Naive B cell (primary cell): ENCODE measurements around the gene OTUB2. TPM values are rescaled to one million over a fixed set of nuclear protein-coding genes. Genes with fewer than 3 reads are reported as not detected.

ENCODE experiments used
- ATAC-seq, 2 donors: fragments of 150-1000 bp; cut with Tn5 transposase; 2 replicates each; pipeline ENCODE4 v1.10.0; 2021; ENCODE audit warnings: low read depth in 2 of 2, mild to moderate bottlenecking in 2 of 2, moderate library complexity in 2 of 2
- DNase-seq: peaks from one replicate; pipeline ENCODE4 v3.0.0; 2022
- H3K27ac Mint-ChIP-seq, 6 donors: one replicate each; pipeline ENCODE4 v1.8.0; 2020 to 2022; ENCODE audit warnings: mild to moderate bottlenecking in 6 of 6, mixed read lengths in 6 of 6, moderate library complexity in 5 of 6, inconsistent platforms in 2 of 6
- H3K27me3 Mint-ChIP-seq, 3 donors: one replicate each; pipeline ENCODE4 v1.8.0; 2021 to 2022; ENCODE audit warnings: mixed read lengths in 3 of 3, mild to moderate bottlenecking in 1 of 3
- H3K36me3 Mint-ChIP-seq, 2 donors: one replicate each; pipeline ENCODE4 v1.8.0; 2020 to 2022; ENCODE audit warnings: mixed read lengths in 2 of 2, inconsistent platforms in 1 of 2, mild to moderate bottlenecking in 1 of 2
- H3K4me1 Mint-ChIP-seq, 3 donors: one replicate each; pipeline ENCODE4 v1.8.0; 2020 to 2022; ENCODE audit warnings: mixed read lengths in 3 of 3, inconsistent platforms in 1 of 3, mild to moderate bottlenecking in 1 of 3, moderate library complexity in 1 of 3
- H3K4me3 Mint-ChIP-seq, 8 donors: one replicate each; pipeline ENCODE4 v1.8.0; 2020 to 2022; ENCODE audit warnings: mild to moderate bottlenecking in 8 of 8, mixed read lengths in 8 of 8, moderate library complexity in 8 of 8, inconsistent platforms in 2 of 8
- H3K9me3 Mint-ChIP-seq, 7 donors: one replicate each; pipeline ENCODE4 v1.8.0; 2020 to 2022; ENCODE audit warnings: mixed read lengths in 7 of 7, mild to moderate bottlenecking in 5 of 7, inconsistent platforms in 2 of 7, moderate library complexity in 1 of 7
- polyA plus RNA-seq, 6 donors: library from polyadenylated mRNA; unstranded; fragments of 300-500 nt; fragmentation: Illumina TruSeq; gene quantifications; one replicate each; pipeline ENCODE4 v1.2.3, GENCODE V29; 2021; ENCODE audit warnings: low read depth in 6 of 6

Gene OTUB2
- polyA plus RNA-seq, 6 donors from 2014 or later = 0.08 to 0.23 (median 0.20) TPM; not detected in 1

DNA sequence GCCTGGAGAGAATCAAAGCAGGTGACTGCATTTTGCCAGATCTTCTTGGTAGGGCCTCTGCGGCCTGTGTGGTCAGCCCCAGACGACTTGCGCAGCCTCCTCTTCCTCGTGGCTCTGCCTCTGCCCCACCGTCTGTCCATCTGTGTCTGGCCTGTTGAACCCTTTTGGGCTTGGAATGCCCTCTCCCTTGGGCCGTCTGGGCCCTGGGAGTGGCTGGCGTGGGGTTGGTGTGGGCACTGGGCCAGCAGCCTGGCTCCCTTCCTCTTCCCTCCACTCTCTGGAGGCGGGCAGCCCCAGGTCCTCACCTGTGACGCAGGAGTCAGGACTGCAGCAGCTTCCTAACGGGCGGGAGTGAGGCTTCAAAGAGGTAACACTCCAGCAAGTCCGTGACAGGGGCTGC is 38.8 kb upstream of the OTUB2 start:
- no peak for DNase-seq
- Mint-ChIP-seq H3K27me3 (peaks cover 55 to 86% (median 58%) of the 10 kb centered on the region in 3 donors), H3K9me3 (peaks cover 0 to 4% (median 0%) of the 10 kb centered on the region in 7 donors), H3K4me1 (peaks cover 0 to 4% (median 0%) of the 10 kb centered on the region in 3 donors), H3K4me3 (no peak overlapping the region), H3K36me3 (peaks cover 0 to 7% of the 10 kb centered on the region in 2 donors), H3K27ac (no peak overlapping the region)
- ATAC-seq = no peak

DNA sequence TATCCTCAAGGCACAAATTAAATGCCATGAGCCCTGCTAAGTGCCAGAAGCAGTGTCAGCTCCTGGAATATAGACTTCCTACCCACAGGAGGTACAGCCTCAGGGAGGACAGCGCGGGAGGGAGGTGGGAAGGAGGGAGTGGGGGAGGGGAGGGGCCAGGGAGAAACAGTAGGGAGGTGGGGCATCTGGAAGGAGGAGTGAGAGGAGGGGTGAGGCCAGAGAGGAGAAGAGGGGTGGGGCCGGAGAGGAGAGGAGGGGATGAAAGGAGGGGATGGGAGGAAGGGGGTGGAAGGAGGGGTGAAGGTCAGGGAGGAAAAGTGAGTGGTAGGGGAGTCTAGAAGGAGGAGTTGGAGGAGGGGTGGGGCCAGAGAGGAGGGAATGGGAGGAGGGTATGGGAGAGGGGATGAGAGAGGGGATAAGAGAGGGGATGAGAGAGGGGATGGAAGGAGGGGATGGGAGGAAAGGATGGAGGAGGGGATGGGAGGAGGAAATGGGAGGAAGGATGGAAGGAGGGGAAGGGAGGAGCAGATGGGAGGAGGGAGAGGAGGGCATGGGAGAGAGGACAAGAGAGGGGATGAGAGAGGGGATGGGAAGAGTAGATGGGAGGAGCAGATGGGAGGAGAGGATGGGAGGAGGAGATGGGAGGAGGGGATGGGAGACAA is 38.2 kb upstream of the OTUB2 start:
- peaks cover 0 to 4% (median 0%) of the 10 kb centered on the region in 3 donors for H3K4me1 Mint-ChIP-seq
- H3K36me3 Mint-ChIP-seq = peaks cover 0 to 7% of the 10 kb centered on the region in 2 donors
- no peak overlapping the region for H3K27ac Mint-ChIP-seq
- H3K27me3 Mint-ChIP-seq = peaks cover 57 to 87% (median 57%) of the 10 kb centered on the region in 3 donors
- no peak for ATAC-seq
- no peak for DNase-seq
- peaks cover 0 to 4% (median 0%) of the 10 kb centered on the region in 7 donors for H3K9me3 Mint-ChIP-seq
- no peak overlapping the region for H3K4me3 Mint-ChIP-seq

DNA sequence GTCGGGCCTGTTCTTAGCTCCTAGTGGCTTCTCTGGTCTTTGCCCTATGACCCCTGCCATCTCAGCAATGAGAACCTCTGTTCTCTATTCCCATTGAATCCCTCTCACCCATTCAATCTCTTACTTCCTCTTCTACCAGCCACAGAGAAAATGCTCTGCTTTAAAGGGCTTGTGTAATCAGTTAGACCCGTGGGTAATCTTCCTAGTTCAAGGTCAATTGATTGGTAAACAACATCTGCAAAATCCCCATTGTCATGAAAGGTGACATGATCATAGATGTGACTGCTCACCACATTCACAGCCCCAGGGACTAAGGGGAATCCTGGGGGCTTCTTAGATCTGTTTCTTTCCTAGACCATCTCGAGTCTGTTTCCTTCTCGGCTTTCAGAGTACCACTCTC is 36.2 kb upstream of the OTUB2 start:
- peaks cover 49 to 86% (median 57%) of the 10 kb centered on the region in 3 donors for H3K27me3 Mint-ChIP-seq
- peaks cover 0 to 7% of the 10 kb centered on the region in 2 donors for H3K36me3 Mint-ChIP-seq
- H3K4me3 Mint-ChIP-seq = no peak overlapping the region
- ATAC-seq = peak; percentile 56 to 74
- H3K9me3 Mint-ChIP-seq = peaks cover 0 to 3% (median 0%) of the 10 kb centered on the region in 7 donors
- peak overlapping the region in 2 of 6 donors; percentile 1 to 12 for H3K27ac Mint-ChIP-seq
- H3K4me1 Mint-ChIP-seq = peaks cover 0 to 4% (median 0%) of the 10 kb centered on the region in 3 donors
- no peak for DNase-seq

DNA sequence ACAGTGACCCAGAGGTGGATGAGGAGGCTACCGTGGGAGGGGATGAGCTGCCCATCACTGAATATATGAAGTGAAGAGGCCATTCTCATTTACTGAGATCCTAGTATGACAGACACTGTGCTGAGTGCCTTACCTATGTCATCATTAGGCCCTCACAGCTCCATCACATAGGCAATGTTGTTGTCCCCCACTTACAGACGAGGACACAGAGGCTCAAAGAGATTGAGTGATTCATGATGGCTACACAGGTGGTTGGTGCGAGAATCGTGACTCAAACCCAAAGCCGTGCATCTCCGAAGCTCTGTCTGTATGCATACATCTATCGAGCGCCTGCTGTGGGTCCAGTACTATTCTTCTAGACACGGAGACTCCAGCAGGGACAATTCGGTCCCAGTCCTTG is 34.9 kb upstream of the OTUB2 start:
- Mint-ChIP-seq H3K4me1 (peaks cover 0 to 4% (median 0%) of the 10 kb centered on the region in 3 donors), H3K27ac (no peak overlapping the region), H3K27me3 (peaks cover 47 to 84% (median 55%) of the 10 kb centered on the region in 3 donors), H3K9me3 (peaks cover 0 to 3% (median 0%) of the 10 kb centered on the region in 7 donors), H3K36me3 (peaks cover 0 to 7% of the 10 kb centered on the region in 2 donors), H3K4me3 (no peak overlapping the region)
- ATAC-seq = no peak
- DNase-seq = no peak

DNA sequence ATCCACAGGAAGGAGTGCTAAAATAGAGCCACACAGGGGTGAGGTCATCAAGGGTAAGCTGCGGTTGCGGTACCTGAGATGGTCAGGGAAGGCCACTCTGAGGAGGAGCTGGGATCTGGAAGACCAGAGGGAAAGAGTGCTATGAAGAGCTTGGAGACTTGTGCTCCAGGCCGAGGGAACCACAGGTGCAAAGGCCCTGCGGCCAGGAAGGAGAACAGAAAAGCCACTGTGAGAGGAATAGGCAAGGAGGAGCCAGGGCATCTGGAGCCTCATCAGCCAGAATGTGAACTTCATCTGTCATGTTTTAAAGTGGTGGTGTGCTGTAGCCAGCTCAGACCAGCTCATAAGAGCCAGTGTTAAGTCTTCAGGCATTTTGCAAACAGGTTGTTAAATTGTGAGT is 34.5 kb upstream of the OTUB2 start:
- peaks cover 51 to 86% (median 52%) of the 10 kb centered on the region in 3 donors for H3K27me3 Mint-ChIP-seq
- DNase-seq (no peak), ATAC-seq (no peak)
- no peak overlapping the region for H3K4me3 Mint-ChIP-seq
- H3K9me3 Mint-ChIP-seq = peaks cover 0 to 3% (median 0%) of the 10 kb centered on the region in 7 donors
- peaks cover 0 to 7% of the 10 kb centered on the region in 2 donors for H3K36me3 Mint-ChIP-seq
- peaks cover 0 to 4% (median 0%) of the 10 kb centered on the region in 3 donors for H3K4me1 Mint-ChIP-seq
- H3K27ac Mint-ChIP-seq = no peak overlapping the region

DNA sequence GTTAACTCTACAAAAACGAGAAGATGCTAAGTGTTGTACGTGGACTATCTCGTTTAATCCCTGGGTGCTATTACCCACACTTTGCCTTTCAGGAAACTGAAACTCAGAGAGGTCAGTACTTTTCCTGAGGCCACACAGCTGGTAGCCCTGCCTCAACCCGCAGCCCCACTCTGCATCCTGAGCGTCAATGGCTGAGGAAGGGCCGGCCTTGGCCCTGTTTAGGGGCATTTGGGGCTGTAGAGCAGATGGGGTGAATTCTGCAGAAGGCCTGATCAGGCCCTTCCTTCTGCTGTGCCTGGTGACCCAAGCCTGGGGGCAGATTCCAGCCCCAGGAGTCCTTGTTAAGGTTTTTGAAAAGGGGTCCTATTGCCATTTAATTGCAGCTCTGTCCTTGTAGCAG is 32.8 kb upstream of the OTUB2 start:
- peaks cover 0 to 3% (median 0%) of the 10 kb centered on the region in 7 donors for H3K9me3 Mint-ChIP-seq
- ATAC-seq (no peak), DNase-seq (no peak)
- peaks cover 0 to 7% of the 10 kb centered on the region in 2 donors for H3K36me3 Mint-ChIP-seq
- no peak overlapping the region for H3K4me3 Mint-ChIP-seq
- no peak overlapping the region for H3K27ac Mint-ChIP-seq
- peaks cover 0 to 4% (median 0%) of the 10 kb centered on the region in 3 donors for H3K4me1 Mint-ChIP-seq
- H3K27me3 Mint-ChIP-seq = peaks cover 52 to 91% (median 59%) of the 10 kb centered on the region in 3 donors

DNA sequence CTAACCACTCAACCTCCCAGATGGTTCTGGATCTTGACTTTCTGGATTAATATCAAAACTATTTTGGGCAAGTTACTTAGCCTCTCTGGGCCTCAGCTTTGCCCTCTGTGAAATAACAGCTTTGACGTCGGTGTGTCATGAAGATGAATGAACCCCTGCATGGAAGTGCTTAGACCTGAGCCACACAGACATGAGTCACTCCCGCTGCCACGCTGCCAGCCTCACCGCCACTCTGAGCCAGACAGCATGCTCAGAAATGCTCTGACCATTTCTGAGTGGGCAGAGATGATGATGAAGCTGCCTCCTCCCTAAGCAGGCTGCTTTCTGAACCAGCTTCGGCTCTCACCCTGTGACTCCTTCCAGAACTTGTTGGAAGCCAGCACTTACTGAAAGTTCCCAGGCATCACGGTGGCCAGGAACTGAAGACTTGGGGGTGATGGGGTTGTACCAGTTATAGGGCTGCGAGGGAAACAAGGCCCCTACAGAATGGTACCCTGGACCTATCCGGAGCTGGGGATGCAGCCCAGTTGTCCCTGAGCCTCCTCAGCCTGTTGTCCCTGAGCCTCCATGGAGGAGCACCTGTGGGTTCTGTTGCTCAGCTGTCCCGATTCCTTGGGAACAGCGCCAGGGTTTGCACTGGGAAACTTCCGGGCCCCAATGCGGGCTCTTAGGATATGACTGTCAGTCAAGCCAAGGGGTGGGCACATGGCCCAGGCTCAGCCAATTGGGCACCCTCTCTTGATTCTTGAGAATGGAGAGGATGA is 31.0 kb upstream of the OTUB2 start:
- no peak overlapping the region for H3K27ac Mint-ChIP-seq
- peaks cover 54 to 91% (median 57%) of the 10 kb centered on the region in 3 donors for H3K27me3 Mint-ChIP-seq
- DNase-seq (no peak), ATAC-seq (no peak)
- H3K9me3 Mint-ChIP-seq = peaks cover 0 to 3% (median 0%) of the 10 kb centered on the region in 7 donors
- no peak overlapping the region for H3K4me3 Mint-ChIP-seq
- peaks cover 0 to 2% (median 0%) of the 10 kb centered on the region in 3 donors for H3K4me1 Mint-ChIP-seq
- H3K36me3 Mint-ChIP-seq = peaks cover 0 to 7% of the 10 kb centered on the region in 2 donors

DNA sequence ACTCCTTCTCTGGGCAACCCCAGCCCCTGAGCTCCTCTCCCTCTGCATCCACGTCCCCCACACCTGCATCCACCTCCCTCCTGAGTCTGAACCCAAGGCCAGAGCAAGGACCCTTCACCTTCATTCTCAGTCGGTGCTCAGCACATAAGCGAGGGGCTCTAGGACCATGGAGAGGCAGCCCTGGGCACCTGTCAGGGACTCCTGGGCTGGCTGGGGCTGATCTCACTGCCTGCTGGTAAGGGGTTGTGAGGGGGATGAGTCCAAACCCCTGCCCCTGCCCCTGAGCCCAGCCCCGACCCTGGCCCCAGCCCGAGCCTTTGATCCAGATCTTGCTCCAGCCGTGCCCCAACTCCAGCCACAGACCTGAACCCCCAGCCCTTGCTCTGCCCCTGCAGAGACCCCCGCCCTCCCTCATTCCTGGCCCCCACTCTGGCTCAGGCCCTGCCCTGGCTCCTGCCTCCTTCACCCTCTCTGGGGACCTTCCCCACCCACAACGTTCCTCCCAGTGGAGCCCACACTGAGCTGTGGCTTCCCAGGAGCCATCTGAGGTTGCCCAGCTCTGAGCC is 29.9 kb upstream of the OTUB2 start:
- DNase-seq (no peak), ATAC-seq (no peak)
- H3K36me3 Mint-ChIP-seq = peaks cover 0 to 7% of the 10 kb centered on the region in 2 donors
- peaks cover 0 to 3% (median 0%) of the 10 kb centered on the region in 7 donors for H3K9me3 Mint-ChIP-seq
- H3K27me3 Mint-ChIP-seq = peaks cover 50 to 88% (median 51%) of the 10 kb centered on the region in 3 donors
- no peak overlapping the region for H3K27ac Mint-ChIP-seq
- no peaks in the 10 kb centered on the region for H3K4me1 Mint-ChIP-seq
- H3K4me3 Mint-ChIP-seq = no peak overlapping the region

DNA sequence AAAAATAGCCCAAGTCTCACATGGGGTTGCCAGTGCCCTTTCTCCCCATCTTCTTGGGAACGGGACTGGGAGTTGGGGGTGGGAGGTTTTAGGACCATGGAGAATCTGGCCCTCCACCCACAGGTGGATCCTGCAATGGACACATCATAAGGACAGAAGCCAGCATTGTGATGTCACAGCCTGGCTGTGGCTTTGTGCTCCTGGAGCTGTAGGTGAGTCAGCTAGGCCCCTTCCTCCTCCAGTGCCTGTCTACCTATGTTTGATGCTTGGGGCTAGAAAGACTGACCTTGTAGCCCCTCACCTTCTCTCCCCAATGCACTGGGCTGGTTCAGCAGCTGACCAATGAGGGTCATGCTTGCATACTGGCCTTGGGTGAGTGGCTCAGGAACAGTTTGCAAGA is 29.1 kb upstream of the OTUB2 start, which contains the start of gene CCDC197:
TSS of gene CCDC197 (plus strand) at position 220 of the 400 bp plus-strand sequence. CDS start 831 bp downstream, outside the sequence.
- ATAC-seq = no peak
- H3K9me3 Mint-ChIP-seq = no peaks in the 10 kb centered on the region
- H3K27ac Mint-ChIP-seq = no peak within 1 kb of the TSS
- DNase-seq = no peak
- H3K27me3 Mint-ChIP-seq = peaks cover 43 to 88% (median 50%) of the 10 kb centered on the region in 3 donors
- H3K4me1 Mint-ChIP-seq = peaks cover 0 to 8% (median 0%) of the 10 kb centered on the region in 3 donors
- H3K36me3 Mint-ChIP-seq = no peaks in the 10 kb centered on the region
- H3K4me3 Mint-ChIP-seq = no peak within 1 kb of the TSS

DNA sequence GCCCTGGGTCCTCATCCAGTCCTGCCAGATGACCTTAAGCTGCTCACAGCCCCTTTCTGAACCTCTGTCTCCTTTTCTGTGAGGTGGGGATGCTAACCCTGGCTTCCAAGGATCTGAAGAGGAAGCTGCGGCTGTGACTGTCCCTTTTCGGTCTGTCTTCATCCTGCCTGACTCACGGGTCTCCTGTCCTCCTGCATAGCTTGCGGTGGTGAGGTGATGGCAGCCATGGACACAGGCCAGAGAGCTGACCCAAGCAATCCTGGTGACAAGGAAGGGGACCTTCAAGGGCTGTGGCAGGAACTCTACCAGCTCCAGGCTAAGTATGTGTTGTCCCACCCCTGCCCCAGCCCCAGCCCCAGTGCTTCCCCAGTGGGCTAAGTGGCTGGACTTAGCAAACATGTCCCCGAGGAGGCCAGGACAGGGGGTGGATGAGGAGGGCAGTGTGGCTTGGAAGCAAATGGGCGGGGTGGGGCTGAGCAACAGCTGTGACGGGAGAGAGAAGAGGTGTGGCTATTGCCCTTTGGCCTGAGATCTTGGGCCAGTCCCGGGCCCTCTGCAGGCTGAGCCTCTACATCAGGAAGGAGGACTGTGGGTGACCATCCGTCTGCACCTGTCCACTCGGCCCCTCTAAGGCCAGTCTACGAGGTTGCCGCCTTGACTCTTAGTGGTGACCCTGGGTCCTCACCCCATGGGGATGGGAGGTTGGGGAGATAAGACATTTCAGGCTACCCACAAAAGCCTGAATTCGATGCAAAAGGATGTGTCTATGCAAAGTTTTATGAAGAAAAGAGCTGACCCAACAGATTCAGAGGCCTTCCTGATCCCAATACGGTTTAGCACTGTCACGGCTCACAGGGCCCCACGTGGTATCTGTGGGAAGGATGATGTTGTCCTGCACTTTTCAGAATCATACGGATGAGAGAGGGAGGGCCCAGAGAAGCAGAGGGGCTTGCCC is 27.9 kb upstream of the OTUB2 start:
- peaks cover 0 to 11% (median 0%) of the 10 kb centered on the region in 3 donors for H3K4me1 Mint-ChIP-seq
- H3K9me3 Mint-ChIP-seq = no peaks in the 10 kb centered on the region
- H3K36me3 Mint-ChIP-seq = no peaks in the 10 kb centered on the region
- ATAC-seq (no peak), DNase-seq (no peak)
- H3K27me3 Mint-ChIP-seq = peaks cover 43 to 85% (median 47%) of the 10 kb centered on the region in 3 donors
- no peak overlapping the region for H3K4me3 Mint-ChIP-seq
- H3K27ac Mint-ChIP-seq = no peak overlapping the region

DNA sequence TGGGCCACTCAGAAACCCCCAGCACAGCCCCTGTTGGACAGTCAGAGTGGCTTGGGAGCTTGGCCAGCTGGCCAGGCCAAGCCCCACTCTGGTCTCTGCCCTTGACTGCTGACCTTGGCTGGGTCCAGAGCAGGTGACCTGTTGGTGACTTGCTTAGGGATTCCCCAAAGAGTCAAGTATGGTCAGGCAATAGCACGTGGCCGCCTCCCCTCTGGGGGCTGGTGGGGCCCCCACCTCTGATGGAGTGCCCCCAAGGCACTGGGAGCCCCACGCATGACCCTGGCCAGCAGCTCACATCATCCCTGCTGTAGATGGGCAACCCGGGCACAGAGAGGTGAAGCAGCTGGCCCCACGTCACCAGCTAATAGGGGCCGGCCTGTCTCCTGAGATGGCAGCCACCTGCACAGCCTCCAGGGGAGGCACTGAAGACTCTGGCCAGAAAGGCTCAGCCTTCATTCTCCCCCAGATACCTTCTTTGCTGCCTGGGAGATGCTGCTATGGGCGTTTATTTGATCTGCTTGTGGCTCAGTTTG is 27.2 kb upstream of the OTUB2 start:
- no peaks in the 10 kb centered on the region for H3K36me3 Mint-ChIP-seq
- H3K4me3 Mint-ChIP-seq = no peak overlapping the region
- DNase-seq = no peak
- no peak for ATAC-seq
- H3K4me1 Mint-ChIP-seq = peaks cover 0 to 11% (median 0%) of the 10 kb centered on the region in 3 donors
- peaks cover 46 to 85% (median 50%) of the 10 kb centered on the region in 3 donors for H3K27me3 Mint-ChIP-seq
- no peak overlapping the region for H3K27ac Mint-ChIP-seq
- H3K9me3 Mint-ChIP-seq = no peaks in the 10 kb centered on the region

DNA sequence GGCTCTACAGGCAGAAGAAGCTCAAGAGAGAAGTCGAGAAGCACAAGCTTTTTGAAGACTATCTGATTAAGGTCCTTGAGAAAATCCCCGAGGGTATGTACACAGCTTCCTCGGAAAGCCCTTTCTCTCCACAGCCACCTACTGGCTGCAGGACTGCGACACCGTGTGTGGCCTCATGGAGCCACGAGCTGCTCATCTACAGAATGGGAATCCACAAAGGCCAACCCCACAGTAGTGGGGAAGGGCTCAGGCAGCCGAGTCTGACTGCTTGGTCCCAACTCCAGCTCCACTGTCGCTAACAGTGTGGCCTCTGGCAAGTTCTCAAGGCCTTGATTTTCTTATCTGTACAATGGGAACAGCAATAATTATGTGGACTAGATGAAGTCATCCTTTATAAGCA is 26.6 kb upstream of the OTUB2 start:
- peaks cover 41 to 85% (median 55%) of the 10 kb centered on the region in 3 donors for H3K27me3 Mint-ChIP-seq
- H3K4me3 Mint-ChIP-seq = no peak overlapping the region
- DNase-seq = no peak
- ATAC-seq = no peak
- no peaks in the 10 kb centered on the region for H3K9me3 Mint-ChIP-seq
- H3K4me1 Mint-ChIP-seq = peaks cover 0 to 11% (median 0%) of the 10 kb centered on the region in 3 donors
- H3K27ac Mint-ChIP-seq = no peak overlapping the region
- no peaks in the 10 kb centered on the region for H3K36me3 Mint-ChIP-seq
